Ramos (cell line): Measurements from ENCODE around the gene MRGPRG.

Experiments used
- in situ Hi-C: fragments of 300-500 bp; cut with MboI; formaldehyde crosslinking; loops from one replicate; pipeline ENCODE4 v1.14.3; 2022; ENCODE audit warnings: low sequenced_read_pairs; ENCODE audit not compliant: unreplicated experiment

The MRGPRG gene

DNA sequence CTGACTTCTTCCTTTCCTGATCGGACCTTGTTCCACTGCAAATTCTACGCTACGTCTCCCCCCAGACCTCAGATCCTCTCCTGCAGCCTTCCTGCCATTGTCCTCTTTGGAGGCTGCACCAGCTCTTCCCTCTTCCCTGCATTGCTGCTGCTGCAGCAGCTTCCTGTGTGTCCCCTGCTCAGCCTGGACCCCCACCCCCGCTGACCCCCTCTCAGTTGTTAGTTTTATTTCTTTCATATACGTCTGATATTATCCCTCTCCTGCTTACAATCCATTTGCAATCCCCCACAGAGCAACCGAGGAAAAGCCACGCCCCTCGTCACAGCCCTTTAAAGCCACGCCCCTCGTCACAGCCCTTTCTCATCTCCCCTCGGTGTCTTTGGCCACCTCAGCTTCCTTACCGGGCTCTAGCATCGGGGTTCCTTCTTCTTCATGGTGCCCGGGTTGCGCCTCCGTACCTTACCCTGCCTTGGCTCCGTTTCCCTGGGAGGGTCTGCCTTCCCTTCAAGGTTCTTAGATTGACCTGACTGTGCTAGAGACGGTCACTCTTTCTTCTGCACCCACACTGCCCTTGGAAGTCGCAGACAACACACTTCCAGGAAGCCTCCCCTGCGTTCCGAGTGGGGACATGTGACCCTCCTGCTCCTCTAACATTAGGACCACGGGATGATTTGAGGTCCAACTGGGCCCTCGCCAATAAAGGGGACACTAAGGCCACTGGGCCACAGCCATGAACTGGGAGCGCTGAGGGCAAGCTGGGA, 4.8 kb downstream of the MRGPRG start:
- in situ Hi-C loops: no loop called here

DNA sequence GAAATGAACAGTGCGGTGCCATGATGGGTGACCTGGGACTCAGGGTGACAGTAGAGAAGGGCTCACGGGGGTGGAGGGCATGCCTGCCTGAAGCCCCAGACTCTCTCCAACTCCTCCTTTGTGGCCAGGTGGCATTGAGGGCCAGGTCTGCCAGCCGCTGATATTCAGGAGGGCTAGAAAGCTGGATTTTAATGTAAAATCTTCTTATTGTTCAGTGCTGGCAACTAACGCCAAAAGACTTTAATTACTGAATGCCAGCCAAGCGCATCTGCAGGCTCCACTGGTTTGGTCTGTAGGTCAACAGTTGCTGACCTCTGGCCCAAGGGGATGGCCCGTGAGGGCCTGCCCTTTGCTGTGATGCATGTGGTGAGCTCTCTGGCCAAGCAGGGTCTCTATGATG, 10.3 kb downstream of the MRGPRG start:
- in situ Hi-C loops: no loop called here

DNA sequence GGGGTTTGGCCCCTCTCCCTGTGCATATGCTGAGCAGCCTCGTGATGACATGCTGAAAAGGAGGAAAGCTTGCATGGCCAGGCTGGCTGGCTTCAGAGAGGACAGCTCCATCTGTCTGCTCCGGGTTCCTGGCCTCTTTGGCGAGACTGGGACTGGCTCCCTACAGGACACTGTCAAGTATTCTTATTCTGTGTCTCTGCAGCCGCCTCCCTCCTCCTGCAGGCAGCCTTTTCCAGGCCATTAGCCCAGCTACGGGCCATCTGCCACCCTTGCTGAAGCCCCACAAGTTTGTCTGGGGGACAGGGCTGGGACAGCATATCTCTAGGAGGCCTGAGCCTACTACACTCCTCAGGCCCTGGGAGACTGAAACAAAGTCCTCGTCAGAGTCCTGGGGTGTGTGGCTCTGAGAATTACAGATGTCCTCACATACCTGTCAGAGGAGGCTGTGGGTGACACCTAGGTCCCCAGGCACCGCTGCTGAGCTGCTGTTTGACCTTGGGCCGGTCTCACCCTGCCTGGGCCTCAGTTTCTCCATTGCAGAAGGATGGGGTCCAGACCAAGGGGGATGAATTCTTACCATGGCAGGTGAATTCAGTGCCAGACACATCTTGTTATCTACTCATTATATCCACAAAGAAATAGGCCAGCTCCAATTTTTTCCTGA, 11.0 kb downstream of the MRGPRG start:
- in situ Hi-C loops: no loop called here

DNA sequence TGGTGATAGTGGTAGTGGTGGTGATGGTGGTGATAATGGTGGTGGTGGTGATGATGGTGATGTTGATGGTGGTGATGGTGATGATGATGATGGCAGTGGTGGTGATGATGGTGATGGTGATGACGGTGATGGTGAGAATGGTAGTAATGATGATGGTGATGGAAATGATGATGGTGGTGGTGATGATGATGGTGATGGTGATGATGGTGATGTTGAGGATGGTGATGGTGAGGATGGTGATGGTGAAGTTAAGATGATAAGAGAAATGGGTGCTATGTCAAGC, 11.8 kb downstream of the MRGPRG start:
- in situ Hi-C loops: no loop called here

DNA sequence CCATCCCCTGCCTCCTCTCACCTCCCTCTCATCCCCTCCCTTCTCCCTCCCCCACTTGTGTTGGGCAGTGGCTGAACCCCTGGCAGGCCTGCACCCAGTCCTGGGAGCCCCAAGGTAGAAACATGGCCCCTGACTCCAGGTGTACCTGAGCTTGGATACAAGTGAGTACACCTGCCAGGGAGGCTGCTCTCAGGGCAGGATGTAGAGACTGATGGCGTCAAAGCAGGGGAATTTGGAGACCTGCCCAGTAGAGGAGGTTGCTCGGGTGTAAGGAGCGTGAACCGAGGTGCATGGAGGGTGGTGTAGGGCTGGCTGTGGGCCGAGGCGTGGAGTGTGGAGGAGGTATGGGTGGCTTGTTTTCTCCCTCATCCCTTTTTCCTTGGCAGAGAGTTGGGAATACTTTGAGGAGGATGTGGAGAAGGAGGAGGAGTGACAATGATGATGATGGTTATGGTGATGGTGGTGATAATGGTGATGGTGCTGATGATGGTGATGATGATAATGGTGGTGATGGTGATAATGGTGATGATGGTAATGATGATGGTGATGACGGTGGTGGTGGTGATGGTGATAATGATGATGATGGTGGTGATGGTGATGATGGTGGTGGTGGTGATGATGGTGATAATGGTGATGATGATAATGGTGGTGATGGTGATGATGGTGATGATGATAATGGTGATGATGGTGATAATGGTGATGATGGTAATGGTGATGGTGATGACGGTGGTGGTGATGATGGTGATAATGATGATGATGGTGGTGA, 12.3 kb downstream of the MRGPRG start:
- in situ Hi-C loops: no loop called here

DNA sequence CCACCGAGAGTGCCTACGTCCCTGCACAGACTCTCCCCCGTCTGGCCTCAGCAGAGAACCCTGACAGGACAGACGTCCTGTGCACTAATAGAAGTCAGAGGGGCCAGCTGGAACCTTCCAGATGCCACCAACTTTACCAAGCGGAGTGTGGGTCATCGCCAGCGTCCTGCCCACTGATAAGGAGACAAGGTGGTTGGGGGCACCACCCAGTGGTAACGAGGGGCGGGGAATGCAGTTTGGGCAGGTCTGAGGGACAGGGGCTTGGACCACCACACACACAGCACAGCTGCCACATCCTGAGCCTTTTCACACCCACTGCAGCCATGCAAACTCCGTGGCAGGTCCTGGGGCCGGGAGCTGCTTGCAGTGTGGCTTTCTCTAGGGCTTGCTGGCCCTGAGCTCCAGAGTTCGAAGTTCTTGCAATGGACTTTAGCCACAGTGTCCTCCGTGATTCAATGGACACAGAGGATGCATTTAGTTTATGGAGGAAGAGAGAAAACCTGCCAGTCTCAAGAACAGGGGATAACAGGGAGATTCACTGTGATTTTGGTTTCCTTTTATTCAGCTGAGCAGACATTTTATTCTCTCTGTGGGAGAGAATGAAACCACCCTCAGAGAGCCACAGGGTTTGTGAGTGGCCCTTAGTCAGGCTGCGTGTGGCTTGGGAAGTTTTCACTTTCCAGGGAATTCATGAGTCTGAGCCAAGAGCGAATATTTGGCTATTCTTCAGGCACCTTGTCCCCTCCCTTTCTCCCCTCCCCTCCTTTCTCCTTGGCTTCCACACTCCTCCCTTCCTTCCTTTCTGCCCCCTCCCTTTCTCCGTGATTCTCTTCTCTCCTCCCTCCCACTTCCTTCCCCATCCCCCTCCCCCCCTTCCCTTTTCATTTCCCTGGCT, 13.1 kb downstream of the MRGPRG start:
- in situ Hi-C loops: no loop called here

DNA sequence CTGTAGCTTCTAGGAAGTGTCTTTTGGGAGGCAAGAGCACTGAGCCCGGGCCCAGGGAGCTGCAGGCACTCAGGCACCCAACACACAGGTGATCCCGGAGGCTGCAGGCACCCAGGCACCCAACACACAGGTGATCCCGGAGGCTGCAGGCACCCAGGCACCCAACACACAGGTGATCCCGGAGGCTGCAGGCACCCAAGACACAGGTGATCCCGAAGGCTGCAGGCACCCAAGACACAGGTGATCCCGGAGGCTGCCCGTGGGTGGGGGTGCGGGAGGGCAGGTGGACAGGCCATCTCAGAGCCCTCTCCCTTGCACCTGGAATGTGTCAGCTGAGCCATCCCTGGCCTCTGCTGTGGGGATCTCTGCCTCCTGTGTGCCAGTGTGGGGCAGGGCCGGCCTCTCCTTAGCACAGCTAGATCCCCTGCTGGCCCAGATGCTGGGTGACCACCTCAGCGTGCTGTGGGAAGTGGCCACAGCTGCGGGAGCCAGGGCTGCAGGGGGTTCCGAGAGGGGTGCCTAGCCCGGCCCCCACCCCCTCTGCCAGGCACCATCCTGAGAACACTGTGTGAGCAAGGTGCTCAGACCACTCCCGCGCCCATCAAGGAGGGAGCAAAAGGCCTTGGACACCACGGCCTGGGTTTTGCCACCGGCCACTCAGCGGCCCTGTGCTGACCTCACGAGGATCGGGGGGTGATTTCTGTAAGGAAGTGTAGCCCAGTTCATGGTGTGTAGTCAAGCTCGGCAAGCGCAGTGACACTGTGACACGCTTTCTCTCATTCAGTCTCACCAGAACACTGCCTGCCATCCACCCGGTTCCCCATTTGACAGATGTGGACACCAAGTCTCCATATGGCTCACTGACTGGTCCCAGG, 14.2 kb downstream of the MRGPRG start:
- in situ Hi-C loops: no loop called here

DNA sequence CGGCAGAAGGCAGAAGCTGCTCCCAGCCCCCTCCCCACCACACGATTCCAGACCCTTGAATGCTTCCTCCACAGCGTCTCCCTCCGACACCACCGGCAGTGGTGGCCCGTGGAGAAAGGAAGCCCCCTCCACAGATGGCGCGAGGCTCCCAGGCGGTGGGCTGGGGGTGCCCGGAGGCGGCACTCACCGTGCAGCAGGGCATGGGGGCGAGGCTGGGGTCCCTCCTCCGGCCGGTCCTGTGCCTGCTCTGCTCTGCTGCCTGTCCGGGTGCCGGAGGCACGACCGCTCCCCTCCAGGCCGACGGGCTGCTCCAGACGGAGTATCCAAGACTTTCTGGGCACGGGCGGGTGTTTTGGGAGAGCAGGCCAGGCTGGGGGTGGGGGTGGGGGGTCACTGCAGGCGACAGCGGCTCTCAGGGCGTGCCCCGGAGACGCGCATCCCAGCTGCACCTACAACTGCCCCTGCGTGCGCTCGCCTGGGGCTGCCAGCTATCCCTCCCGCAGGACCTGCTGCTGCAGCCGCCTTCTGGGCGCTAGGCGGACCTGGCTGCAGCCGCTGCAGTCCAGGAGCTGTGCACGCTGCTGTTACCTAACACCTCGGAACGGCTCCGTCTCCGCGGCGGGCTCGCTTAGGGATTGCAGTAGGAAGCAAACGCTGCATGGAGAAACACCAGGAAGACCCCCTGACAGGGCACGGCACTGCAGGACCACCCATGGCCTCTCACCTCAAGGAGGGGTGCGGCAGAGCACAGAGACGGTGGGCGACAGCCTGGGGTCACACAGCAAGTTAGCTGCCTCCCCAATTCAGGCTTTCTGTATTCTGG, 15.2 kb downstream of the MRGPRG start:
- in situ Hi-C loops: no loop called here

DNA sequence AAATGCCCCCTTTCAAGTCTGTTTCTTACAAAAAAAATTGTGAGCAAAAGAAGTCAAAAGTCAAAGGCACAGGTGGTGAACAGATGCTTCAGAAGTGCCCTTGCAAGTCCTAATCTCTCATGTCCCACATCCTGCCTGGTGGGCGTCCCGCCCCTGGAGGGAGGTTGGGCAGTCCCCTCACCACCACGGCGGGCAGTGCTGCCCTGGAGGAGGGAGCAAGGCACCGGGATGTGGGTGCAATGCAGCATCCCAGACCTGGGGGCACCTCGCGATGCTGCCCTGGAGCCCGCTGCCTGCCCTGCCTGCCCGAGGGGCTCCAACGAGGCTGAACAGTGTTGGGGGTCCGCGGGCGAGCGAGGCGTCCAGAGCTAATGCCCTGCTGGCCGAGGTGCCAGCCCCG, 15.9 kb downstream of the MRGPRG start:
- in situ Hi-C loops: no loop called here

DNA sequence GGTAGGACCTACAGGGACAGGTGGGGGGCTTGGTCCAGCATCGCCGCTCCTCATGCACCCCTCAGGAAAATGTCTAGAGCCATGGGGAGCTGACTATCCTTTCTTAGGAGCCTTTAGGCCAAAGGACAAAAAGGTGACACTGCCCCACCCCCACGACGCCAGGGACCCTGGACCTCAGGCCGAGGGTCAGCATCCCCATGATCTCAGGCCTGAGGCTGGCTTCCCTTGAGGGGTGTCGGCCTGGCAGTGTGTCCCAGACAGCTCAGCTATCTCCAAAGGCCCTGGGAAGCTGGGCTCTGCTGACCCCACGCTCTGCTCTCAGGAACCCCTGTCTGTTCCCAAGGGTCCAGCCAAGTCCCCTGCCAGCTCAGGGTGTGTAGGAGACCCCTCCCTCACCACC, 16.3 kb downstream of the MRGPRG start:
- in situ Hi-C loops: no loop called here

DNA sequence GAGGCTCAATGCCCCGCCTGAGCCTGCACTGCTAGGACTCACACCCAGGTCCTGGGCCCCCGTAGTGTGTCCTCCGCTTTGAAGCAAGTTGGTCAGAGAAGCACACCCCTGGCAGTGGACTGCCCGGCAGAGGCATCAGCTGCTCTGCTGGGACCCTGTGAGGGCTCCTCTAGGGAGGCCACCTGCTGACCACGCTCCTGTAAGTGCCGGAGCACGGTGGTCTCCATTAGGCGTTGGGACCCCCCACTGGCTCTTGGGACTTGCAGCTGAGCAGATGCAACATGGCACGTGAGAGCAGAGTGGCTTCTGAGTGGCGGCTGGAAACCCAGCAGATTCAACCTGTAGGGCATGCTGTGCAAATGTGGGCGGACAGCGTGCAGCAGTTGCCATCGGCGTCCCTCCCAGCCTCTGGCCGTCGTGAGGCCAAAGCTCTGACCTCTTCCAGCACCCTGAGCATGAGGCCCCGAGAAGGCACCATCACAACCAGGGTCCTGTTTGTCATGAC, 16.9 kb downstream of the MRGPRG start:
- in situ Hi-C loops: no loop called here

DNA sequence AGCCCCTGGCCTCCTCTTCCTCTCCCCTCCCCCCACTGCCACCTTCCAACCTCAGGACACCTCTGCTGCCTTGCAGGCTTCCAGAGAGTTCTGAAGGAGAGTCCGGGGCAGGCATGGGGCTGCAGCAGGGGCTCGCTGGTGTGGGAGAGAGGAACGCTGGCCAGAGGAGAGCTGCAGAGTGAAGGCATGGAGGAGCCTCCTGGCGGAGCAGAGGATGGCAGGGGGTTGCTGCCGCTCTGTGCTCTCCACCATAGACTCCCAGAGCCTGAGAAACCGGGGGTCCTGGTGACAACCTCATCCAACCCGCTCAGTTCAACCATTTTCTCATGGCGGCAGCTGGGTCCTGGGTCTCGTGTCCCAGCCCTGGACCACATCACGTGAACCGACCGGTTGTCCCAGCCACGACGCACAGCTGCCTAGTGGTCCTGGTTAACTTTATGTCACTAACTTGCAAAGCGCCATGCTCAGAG, 17.5 kb downstream of the MRGPRG start:
- in situ Hi-C loops: no loop called here

DNA sequence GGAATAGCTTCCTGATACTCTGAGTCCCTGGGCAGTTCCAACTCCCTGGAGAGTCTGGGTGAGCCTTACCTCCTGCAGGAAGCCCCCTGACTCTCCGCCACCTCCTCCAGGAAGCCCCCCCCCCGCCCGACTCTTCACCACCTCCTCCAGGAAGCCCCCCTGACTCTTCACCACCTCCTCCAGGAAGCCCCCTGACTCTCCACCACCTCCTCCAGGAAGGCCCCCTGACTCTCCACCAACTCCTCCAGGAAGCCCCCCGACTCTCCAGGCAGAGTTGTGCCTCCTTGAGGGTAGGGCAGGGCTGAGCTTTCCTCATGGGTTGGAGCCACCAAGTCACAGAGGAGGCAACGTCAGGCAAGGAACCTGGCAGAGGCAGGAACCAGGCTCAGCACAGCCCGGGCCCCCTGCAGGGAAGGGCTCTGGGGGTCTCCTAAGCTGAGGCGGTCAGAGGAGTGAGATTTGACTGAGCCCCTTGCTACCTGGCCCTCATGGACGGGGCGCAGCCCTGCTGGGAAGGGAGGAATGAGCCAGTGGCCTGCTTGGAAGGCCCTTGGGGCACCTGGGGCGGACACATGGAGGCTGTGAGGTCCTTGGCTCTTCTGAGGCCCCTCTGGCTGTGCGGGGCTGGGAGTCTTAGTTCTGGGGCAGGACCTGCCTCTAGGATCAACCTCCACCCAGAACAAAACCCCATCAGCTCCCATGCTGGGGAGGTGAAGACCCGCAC, 18.1 kb downstream of the MRGPRG start:
- in situ Hi-C loops: no loop called here

DNA sequence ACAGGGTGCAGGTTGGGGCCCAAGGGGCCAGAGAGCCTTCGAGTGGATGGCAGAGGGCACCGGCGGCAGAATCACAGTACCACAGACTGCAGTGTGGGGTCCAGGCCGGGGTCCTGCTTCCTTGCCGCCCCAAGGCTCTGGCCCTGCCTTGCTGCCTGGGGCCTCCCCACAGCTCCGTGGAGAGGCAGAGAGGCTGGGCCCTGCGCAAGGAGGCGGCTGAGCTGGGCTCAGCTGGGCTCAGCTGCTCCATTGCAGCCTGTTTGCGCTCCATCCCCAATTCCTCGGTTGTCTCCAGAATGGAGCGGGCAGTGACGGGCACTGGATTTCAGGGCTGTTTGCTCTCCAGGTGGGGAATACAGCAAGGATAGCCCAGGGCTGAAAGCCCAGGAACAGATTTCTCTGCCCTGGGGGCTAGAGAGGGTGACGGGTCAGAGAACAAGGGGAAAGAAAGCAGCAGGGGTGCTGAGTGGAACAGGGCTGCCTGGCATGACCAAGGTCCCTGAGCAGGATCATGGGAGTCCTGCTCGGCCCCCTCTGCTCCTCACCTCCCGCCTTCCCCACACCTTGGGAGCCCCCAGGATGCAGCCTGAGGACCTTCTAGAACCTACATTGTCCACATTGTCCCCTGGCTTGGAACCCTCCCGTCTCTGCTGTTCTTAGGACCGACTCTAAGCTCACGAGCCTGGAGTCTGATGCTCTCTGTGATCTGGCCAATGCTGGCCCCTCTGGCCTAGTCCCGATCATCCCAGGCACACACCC, 18.9 kb downstream of the MRGPRG start:
- in situ Hi-C loops: no loop called here

DNA sequence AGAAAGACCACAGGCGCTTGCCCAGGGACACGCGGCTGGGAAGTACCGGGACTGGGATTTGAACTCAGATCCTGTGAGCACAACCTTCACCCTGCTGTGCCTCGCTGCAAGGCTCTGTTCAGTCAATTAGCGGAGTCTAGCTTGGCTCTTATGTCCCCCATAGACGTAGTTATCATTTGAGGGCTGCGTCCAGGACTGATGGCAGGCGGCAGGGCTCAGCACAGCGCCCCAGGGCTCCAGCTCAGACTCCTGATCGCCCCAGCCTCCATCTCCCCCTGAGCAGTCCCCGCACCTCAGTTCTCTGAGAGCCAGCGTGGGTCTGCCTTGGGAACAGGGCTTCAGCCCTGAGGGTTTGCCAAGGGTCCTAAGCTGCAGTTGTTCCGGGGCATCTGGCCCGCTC, 19.8 kb downstream of the MRGPRG start:
- in situ Hi-C loops: no loop called here

DNA sequence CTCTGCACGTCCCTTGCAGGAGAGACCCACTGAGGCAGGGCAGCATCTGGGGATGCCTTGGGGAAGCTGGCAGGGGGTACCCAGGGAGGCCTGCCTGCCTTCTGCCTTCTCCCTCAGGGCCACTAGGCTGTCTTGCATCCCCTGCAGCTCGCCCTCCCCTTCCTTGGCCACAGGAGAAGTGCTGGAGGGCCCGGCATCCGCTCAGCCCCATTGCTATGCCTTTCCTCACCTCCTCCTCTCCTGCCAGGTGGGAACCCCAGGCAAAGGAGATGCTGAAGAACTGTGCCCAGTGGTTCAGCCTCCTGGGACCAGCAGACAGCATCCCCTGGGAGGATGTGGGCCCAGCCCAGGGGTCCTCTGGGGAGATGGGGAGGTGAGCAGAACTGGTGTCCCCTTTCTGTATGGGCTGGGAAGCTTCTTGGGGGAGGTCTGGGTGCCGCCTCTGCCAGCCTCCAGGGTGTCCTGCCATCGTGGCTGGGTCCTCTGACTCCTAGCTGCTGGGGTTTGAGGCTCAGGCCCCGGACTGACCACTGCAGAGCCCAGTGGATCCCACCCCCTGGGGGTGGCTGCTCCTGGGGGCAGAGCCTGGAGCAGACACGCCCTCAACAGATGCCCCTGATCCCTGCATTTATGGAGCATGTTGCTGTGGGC, 20.6 kb downstream of the MRGPRG start:
- in situ Hi-C loops: no loop called here
